Measurements from ENCODE around the gene ATAD1.
"Not testable (repeated sequence)": the region's sequence is repeated elsewhere in the genome, so short reads cannot be mapped to it uniquely, and the experiment has no call there.

ATAD1 gene

DNA sequence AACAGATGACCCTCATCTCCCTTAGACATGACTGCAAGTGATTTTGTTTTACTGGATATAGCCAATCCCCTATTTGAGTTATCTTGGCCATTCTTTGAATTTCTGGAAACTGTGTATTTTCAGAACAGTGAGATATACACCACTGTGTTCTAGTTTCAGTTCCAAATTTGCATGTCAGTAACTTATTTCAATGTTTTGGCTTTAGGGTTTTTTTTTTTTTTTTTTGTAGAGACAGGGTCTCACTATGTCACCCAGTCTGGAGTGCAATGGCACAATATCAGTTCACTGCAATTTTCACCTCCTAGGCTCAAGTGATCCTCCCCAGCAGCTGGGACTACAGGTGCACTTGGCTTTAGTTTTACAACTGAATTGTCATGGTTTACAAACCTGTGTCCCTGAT is 67.2 kb downstream of the ATAD1 start:
- TF ChIP-seq, protein P1, sequence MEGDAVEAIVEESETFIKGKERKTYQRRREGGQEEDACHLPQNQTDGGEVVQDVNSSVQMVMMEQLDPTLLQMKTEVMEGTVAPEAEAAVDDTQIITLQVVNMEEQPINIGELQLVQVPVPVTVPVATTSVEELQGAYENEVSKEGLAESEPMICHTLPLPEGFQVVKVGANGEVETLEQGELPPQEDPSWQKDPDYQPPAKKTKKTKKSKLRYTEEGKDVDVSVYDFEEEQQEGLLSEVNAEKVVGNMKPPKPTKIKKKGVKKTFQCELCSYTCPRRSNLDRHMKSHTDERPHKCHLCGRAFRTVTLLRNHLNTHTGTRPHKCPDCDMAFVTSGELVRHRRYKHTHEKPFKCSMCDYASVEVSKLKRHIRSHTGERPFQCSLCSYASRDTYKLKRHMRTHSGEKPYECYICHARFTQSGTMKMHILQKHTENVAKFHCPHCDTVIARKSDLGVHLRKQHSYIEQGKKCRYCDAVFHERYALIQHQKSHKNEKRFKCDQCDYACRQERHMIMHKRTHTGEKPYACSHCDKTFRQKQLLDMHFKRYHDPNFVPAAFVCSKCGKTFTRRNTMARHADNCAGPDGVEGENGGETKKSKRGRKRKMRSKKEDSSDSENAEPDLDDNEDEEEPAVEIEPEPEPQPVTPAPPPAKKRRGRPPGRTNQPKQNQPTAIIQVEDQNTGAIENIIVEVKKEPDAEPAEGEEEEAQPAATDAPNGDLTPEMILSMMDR (IDR thresholded peaks at IDR 0.05; ENCODE audit: borderline replicate concordance, control extremely low read depth, extremely low read depth, insufficient read depth, missing control alignments), result no peak
- no peak for DNase-seq (ENCODE audit: low spot score)
- in situ Hi-C loops (cut with MboI; ENCODE audit: low sequenced_read_pairs, unreplicated experiment), result no loop called here

DNA sequence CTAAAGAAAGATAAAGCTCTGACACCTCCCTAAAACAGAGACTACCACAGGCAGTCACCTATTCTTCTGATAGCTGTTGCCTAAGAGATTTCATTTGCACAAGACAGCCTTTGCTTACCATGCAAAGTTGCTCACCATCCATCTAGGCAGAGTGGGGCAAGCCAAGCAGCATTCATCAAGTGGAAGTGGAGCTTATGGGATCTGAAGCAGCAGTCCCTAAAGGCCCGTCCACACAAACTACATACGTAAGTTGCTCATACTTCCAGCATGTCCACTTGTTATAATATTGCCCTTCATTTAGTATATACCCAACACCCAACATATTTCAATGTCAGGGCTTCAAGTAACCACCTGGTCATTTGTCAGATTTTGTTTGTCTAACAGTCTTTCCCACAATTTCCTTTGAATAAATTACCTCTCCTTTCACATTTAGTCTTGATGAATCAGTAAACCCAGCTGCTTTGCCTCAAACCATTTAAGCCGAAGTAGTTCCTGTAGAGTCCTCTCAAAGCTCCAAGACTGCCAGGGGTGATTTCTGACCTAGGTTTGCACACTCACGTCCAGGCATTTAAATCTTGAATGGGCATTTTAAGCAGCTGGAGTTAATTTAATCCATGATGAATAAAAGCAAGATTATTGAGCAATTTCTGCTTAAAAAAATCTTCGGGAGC is 67.9 kb downstream of the ATAD1 start:
- TF ChIP-seq, protein P1 (IDR thresholded peaks at IDR 0.05; ENCODE audit: borderline replicate concordance, control extremely low read depth, extremely low read depth, insufficient read depth, missing control alignments), result no peak
- in situ Hi-C loops (cut with MboI; ENCODE audit: low sequenced_read_pairs, unreplicated experiment), result no loop called here
- no peak for DNase-seq (ENCODE audit: low spot score)

DNA sequence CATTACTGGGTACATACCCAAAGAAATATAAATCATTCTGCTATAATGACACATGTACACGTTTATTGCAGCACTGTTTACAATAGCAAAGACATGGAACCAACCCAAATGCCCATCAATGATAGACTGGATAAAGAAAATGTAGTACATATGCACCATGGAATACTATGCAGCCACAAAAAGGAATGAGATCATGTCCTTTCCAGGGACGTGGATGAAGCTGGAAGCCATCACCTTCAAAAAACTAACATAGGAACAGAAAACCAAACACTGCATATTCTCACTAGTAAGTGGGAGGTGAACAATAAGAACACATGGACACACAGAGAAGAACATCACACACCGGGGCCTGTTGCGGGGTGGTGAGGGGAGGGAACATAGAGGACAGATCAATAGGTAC is 69.8 kb downstream of the ATAD1 start:
- DNase-seq (ENCODE audit: low spot score); in situ Hi-C loops (cut with MboI; ENCODE audit: low sequenced_read_pairs, unreplicated experiment): not testable (repeated sequence)

DNA sequence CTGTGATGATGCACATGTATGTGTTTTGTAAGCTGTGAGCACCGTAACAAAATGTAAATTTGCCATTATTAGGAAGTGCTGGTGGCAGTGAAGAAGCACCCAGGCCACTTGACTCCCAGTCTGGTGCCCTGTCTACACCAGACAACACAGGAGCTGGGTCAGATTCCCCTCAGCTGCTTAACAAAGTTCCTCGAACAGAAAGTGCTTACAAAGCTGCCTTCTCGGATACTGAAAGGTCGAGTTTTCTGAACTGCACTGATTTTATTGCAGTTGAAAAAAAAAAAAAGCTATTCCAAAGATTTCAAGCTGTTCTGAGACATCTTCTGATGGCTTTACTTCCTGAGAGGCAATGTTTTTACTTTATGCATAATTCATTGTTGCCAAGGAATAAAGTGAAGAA is 71.1 kb downstream of the ATAD1 start:
- DNase-seq (ENCODE audit: low spot score), result no peak
- in situ Hi-C loops (cut with MboI; ENCODE audit: low sequenced_read_pairs, unreplicated experiment), result no loop called here
- TF ChIP-seq, protein P1 (IDR thresholded peaks at IDR 0.05; ENCODE audit: borderline replicate concordance, control extremely low read depth, extremely low read depth, insufficient read depth, missing control alignments), result no peak

DNA sequence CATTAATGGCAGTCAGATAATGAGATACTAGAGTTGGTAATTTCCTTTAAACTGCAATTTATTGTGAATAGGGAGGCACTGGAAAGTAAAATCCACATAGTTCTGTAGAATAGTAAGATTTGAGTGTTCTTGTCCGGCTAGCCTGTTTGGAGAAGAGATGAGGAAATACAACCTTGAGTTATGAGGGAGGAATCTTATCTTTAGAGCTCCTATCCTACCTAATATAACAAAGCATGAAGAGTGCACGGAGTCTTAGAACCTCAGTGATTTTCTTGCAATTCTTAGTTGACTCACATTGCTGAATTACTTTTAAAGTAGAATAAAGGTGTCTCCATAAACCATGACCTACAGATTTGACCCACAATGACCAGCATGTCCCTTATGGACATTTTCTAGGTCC is 73.4 kb downstream of the ATAD1 start:
- TF ChIP-seq, protein P1 (IDR thresholded peaks at IDR 0.05; ENCODE audit: borderline replicate concordance, control extremely low read depth, extremely low read depth, insufficient read depth, missing control alignments), result no peak
- in situ Hi-C loops (cut with MboI; ENCODE audit: low sequenced_read_pairs, unreplicated experiment), result no loop called here
- no peak for DNase-seq (ENCODE audit: low spot score)

DNA sequence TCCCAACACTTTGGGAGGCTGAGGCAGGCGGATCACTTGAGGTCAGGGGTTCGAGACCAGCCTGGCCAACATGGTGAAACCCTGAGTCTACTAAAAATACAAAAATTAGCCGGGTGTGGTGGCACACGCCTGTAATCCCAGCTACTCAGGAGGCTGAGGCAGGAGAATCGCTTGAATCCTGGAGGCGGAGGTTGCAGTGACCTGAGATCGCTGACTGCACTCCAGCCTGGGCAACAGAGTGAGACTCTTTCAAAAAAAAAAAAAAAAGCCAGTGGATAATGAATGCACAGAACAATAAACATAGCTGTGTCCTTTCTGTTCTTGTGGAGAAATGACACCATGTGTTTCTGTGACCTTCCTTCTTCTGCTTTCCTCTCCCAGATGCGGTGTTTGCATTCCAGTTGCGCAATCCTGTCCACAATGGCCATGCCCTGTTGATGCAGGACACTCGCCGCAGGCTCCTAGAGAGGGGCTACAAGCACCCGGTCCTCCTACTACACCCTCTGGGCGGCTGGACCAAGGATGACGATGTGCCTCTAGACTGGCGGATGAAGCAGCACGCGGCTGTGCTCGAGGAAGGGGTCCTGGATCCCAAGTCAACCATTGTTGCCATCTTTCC is 74.9 kb downstream of the ATAD1 start:
- in situ Hi-C loops (cut with MboI; ENCODE audit: low sequenced_read_pairs, unreplicated experiment); DNase-seq (ENCODE audit: low spot score): not testable (repeated sequence)

DNA sequence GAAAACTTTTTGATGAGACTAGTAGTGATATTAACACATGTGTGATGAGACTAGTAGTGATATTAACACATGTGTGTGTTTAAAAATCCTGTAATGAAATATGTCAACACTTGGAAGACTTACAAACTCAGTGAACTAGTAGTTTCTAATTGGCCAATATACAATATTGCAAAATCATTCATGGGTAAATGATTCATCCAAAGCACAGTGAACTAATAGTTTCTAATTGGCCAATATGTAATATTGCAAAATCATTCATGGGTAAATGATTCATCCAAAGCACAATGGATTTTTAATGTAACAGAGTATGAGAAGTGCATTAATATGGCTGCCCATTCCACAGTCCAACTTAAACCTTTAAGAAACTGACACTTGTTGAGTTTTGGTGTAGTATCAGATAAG is 77.8 kb downstream of the ATAD1 start:
- no peak for DNase-seq (ENCODE audit: low spot score)
- in situ Hi-C loops (cut with MboI; ENCODE audit: low sequenced_read_pairs, unreplicated experiment), result no loop called here
- TF ChIP-seq, protein P1 (IDR thresholded peaks at IDR 0.05; ENCODE audit: borderline replicate concordance, control extremely low read depth, extremely low read depth, insufficient read depth, missing control alignments), result no peak
